ENCODE results near the gene GAGE10. TPM values are rescaled to one million over a fixed set of nuclear protein-coding genes. Genes with fewer than 3 reads are reported as not detected.
"Not testable (repeated sequence)": the region's sequence is repeated elsewhere in the genome, so short reads cannot be mapped to it uniquely, and the experiment has no call there.

GAGE10 gene
- total RNA-seq, 2 experiments from 2014 or later = not detected

GRCh38 chrX:49312176-49312575 is 8.7 kb downstream of the GAGE10 start:
- Mint-ChIP-seq H3K4me1 (ENCODE audit: low read depth) (peaks cover 25% of the 10 kb centered on the region), H3K27me3 (no peaks in the 10 kb centered on the region), H3K9me3 (no peaks in the 10 kb centered on the region), H3K36me3 (ENCODE audit: low read depth) (no peaks in the 10 kb centered on the region), H3K27ac (no peak overlapping the region), H3K4me3 (no peak overlapping the region)
- ChIA-PET POLR2A (no interaction called here), CTCF (no interaction called here)
- H3K27me3 ChIP-seq (ENCODE audit: control insufficient read depth in 1 of 2, insufficient read depth in 2 of 2, low read length in 2 of 2) = no peaks in the 10 kb centered on the region
- ATAC-seq (ENCODE audit: poor library complexity) (no peak), DNase-seq (no peak)
- peaks cover 21% of the 10 kb centered on the region for H3K4me1 ChIP-seq (ENCODE audit: insufficient read depth, low read length)
- TF ChIP-seq CTCF (IDR thresholded peaks at IDR 0.05) = no peak
- H3K9me3 ChIP-seq (ENCODE audit: control insufficient read depth in 1 of 2, insufficient read depth in 1 of 2, low read length in 2 of 2) = no peaks in the 10 kb centered on the region
- H3K4me3 ChIP-seq (ENCODE audit: low read length) = no peak overlapping the region
- H3K36me3 ChIP-seq (ENCODE audit: insufficient read depth, low read length) = no peaks in the 10 kb centered on the region
- intact Hi-C loops (cut with DNase I, micrococcal nuclease) = no loop called here
- no peak overlapping the region for H3K27ac ChIP-seq (ENCODE audit: low read depth in 1 of 2, low read length in 2 of 2)

- TF ChIP-seq CTCF (IDR thresholded peaks at IDR 0.05) = no peak
- ATAC-seq (ENCODE audit: poor library complexity) (no peak), DNase-seq (no peak)
- ChIA-PET CTCF (no interaction called here), POLR2A (no interaction called here)
- H3K4me1 Mint-ChIP-seq (ENCODE audit: low read depth) = no peaks in the 10 kb centered on the region
- Histone ChIP-seq H3K4me1 (ENCODE audit: insufficient read depth, low read length) (no peaks in the 10 kb centered on the region), H3K4me3 (ENCODE audit: low read length) (no peak overlapping the region), H3K27ac (ENCODE audit: low read depth in 1 of 2, low read length in 2 of 2) (no peak overlapping the region), H3K9me3 (ENCODE audit: control insufficient read depth in 1 of 2, insufficient read depth in 1 of 2, low read length in 2 of 2) (no peaks in the 10 kb centered on the region), H3K27me3 (ENCODE audit: control insufficient read depth in 1 of 2, insufficient read depth in 2 of 2, low read length in 2 of 2) (no peaks in the 10 kb centered on the region), H3K36me3 (ENCODE audit: insufficient read depth, low read length) (no peaks in the 10 kb centered on the region)
- H3K4me3 Mint-ChIP-seq = no peak overlapping the region
- intact Hi-C loops (cut with DNase I, micrococcal nuclease) = no loop called here
- no peak overlapping the region for H3K27ac Mint-ChIP-seq
- no peaks in the 10 kb centered on the region for H3K36me3 Mint-ChIP-seq (ENCODE audit: low read depth)
- no peaks in the 10 kb centered on the region for H3K27me3 Mint-ChIP-seq
- no peaks in the 10 kb centered on the region for H3K9me3 Mint-ChIP-seq
These were observed 12.6 kb downstream of the GAGE10 start for GRCh38 chrX:49316085-49316484.

GRCh38 chrX:49321737-49322136 is 18.3 kb downstream of the GAGE10 start, which contains the start of gene GAGE12J:
Gene GAGE12J, plus strand, starts transcription at chrX:49322037. Its CDS starts 1,157 bp downstream, at chrX:49323194.
- DNase-seq; H3K27me3 ChIP-seq (ENCODE audit: control insufficient read depth in 1 of 2, insufficient read depth in 2 of 2, low read length in 2 of 2); POLR2A ChIA-PET; H3K4me1 ChIP-seq (ENCODE audit: insufficient read depth, low read length); intact Hi-C loops (cut with DNase I, micrococcal nuclease); H3K4me1 Mint-ChIP-seq (ENCODE audit: low read depth); H3K36me3 Mint-ChIP-seq (ENCODE audit: low read depth); H3K27ac ChIP-seq (ENCODE audit: low read depth in 1 of 2, low read length in 2 of 2); H3K4me3 Mint-ChIP-seq; H3K27ac Mint-ChIP-seq; ATAC-seq (ENCODE audit: poor library complexity); CTCF ChIA-PET; H3K4me3 ChIP-seq (ENCODE audit: low read length); H3K27me3 Mint-ChIP-seq; H3K9me3 ChIP-seq (ENCODE audit: control insufficient read depth in 1 of 2, insufficient read depth in 1 of 2, low read length in 2 of 2); H3K9me3 Mint-ChIP-seq; H3K36me3 ChIP-seq (ENCODE audit: insufficient read depth, low read length): not testable (repeated sequence)

DNA sequence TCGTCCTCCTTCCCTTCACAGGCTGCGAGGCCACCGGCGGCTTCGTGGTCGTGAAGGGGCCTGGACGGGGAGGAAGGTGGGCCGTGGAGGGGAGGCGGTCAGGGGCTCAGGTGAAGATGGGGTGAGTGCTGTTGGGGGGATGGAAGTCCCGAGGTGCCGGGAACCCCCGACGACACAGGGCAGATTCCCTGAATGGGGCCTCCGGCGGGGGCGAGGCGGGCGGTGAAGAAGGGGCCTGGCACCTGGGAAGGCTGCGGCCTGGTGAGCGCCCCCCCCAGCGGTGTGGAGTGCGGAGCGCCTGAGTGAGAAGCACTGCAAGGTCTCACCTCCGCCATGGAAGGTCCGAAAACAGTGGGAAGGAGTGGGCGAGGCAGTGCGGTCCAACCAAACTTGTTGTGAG is 18.8 kb downstream of the GAGE10 start:
- H3K36me3 Mint-ChIP-seq (ENCODE audit: low read depth); H3K27ac ChIP-seq (ENCODE audit: low read depth in 1 of 2, low read length in 2 of 2); H3K36me3 ChIP-seq (ENCODE audit: insufficient read depth, low read length); H3K27me3 ChIP-seq (ENCODE audit: control insufficient read depth in 1 of 2, insufficient read depth in 2 of 2, low read length in 2 of 2); H3K4me1 Mint-ChIP-seq (ENCODE audit: low read depth); H3K4me3 Mint-ChIP-seq; intact Hi-C loops (cut with DNase I, micrococcal nuclease); CTCF ChIA-PET; H3K4me3 ChIP-seq (ENCODE audit: low read length); ATAC-seq (ENCODE audit: poor library complexity); H3K9me3 ChIP-seq (ENCODE audit: control insufficient read depth in 1 of 2, insufficient read depth in 1 of 2, low read length in 2 of 2); DNase-seq; POLR2A ChIA-PET; H3K9me3 Mint-ChIP-seq; H3K27me3 Mint-ChIP-seq; H3K27ac Mint-ChIP-seq; H3K4me1 ChIP-seq (ENCODE audit: insufficient read depth, low read length): not testable (repeated sequence)

DNA sequence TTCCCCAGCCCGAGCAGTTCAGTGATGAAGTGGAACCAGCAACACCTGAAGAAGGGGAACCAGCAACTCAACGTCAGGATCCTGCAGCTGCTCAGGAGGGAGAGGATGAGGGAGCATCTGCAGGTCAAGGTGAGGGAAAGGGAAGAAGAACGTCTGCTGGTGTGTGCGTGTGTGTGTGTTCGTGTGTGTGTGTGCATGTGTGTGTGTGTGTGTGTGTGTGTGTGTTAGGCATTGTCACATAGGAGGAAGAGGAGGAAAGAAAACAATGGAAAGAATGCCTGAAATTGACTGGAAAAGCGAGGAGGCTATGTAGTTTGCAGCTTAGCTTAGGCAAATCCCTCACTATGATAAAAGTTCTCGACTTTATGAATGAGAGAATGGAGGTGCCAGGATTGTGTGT is 20.3 kb downstream of the GAGE10 start:
- H3K36me3 Mint-ChIP-seq (ENCODE audit: low read depth); H3K27me3 ChIP-seq (ENCODE audit: control insufficient read depth in 1 of 2, insufficient read depth in 2 of 2, low read length in 2 of 2); H3K27ac Mint-ChIP-seq; ATAC-seq (ENCODE audit: poor library complexity); H3K4me3 ChIP-seq (ENCODE audit: low read length); DNase-seq; H3K36me3 ChIP-seq (ENCODE audit: insufficient read depth, low read length); H3K27me3 Mint-ChIP-seq; H3K9me3 ChIP-seq (ENCODE audit: control insufficient read depth in 1 of 2, insufficient read depth in 1 of 2, low read length in 2 of 2); H3K27ac ChIP-seq (ENCODE audit: low read depth in 1 of 2, low read length in 2 of 2); H3K4me1 Mint-ChIP-seq (ENCODE audit: low read depth); H3K4me1 ChIP-seq (ENCODE audit: insufficient read depth, low read length); H3K4me3 Mint-ChIP-seq; intact Hi-C loops (cut with DNase I, micrococcal nuclease); H3K9me3 Mint-ChIP-seq; POLR2A ChIA-PET; CTCF ChIA-PET: not testable (repeated sequence)

GRCh38 chrX:49330421-49330820 is 27.0 kb downstream of the GAGE10 start:
- H3K36me3 ChIP-seq (ENCODE audit: insufficient read depth, low read length); H3K4me3 ChIP-seq (ENCODE audit: low read length); H3K9me3 ChIP-seq (ENCODE audit: control insufficient read depth in 1 of 2, insufficient read depth in 1 of 2, low read length in 2 of 2); H3K27ac ChIP-seq (ENCODE audit: low read depth in 1 of 2, low read length in 2 of 2); H3K4me3 Mint-ChIP-seq; CTCF ChIA-PET; H3K4me1 ChIP-seq (ENCODE audit: insufficient read depth, low read length); ATAC-seq (ENCODE audit: poor library complexity); H3K27me3 Mint-ChIP-seq; H3K4me1 Mint-ChIP-seq (ENCODE audit: low read depth); DNase-seq; H3K36me3 Mint-ChIP-seq (ENCODE audit: low read depth); POLR2A ChIA-PET; H3K9me3 Mint-ChIP-seq; H3K27me3 ChIP-seq (ENCODE audit: control insufficient read depth in 1 of 2, insufficient read depth in 2 of 2, low read length in 2 of 2); H3K27ac Mint-ChIP-seq; intact Hi-C loops (cut with DNase I, micrococcal nuclease): not testable (repeated sequence)
